HL-60 (cell line): ENCODE results near the gene CEP89.

ENCODE experiments used
- CTCF ChIP-seq: IDR thresholded peaks from one replicate; pipeline ENCODE4 v1.5.1; 2011; ENCODE audit warnings: low read length, control low read depth, inconsistent platforms; ENCODE audit not compliant: insufficient read depth
- GABPA ChIP-seq: IDR thresholded peaks from 2 replicates; pipeline ENCODE4 v1.6.1; 2012; ENCODE audit warnings: low read depth
- POLR2AphosphoS5 ChIP-seq: IDR thresholded peaks from 2 replicates; pipeline ENCODE4 v1.6.1; 2012; ENCODE audit warnings: low read depth
- REST ChIP-seq: IDR thresholded peaks from 2 replicates; pipeline ENCODE4 v1.6.1; 2012; ENCODE audit warnings: low read depth; ENCODE audit not compliant: insufficient replicate concordance
- SPI1 ChIP-seq: IDR thresholded peaks from 2 replicates; pipeline ENCODE4 v1.6.1; 2012; ENCODE audit warnings: low read depth, mild to moderate bottlenecking, borderline replicate concordance

GRCh38 chr19:32998722-32999121 lies 27.0 kb upstream of the CEP89 start:
- TF ChIP-seq POLR2AphosphoS5 (no peak), CTCF (no peak), GABPA (no peak), REST (no peak), SPI1 (no peak)
